OCI-LY7 (cell line): ENCODE measurements around the gene KIF7.

Experiments
- EZH2phosphoT487 ChIP-seq: fragments of 200-600 bp; sonication (generic); IDR thresholded peaks from 2 replicates; pipeline ENCODE4 v1.6.1; 2018; ENCODE audit warnings: low read depth, borderline replicate concordance, mild to moderate bottlenecking, mixed run types, antibody characterized with exemption, low read length, moderate library complexity, mixed read lengths
- TF ChIP-seq, protein P1 (sequence below): fragments of 200-600 bp; sonication (generic); conservative IDR thresholded peaks from 2 replicates; pipeline ENCODE4 v1.5.1; 2014; ENCODE audit warnings: mild to moderate bottlenecking, antibody characterized with exemption, low read length, moderate library complexity, mixed read lengths

GRCh38 chr15:89628806-89629715 lies 26.2 kb downstream of the KIF7 start:
- TF ChIP-seq, protein P1, sequence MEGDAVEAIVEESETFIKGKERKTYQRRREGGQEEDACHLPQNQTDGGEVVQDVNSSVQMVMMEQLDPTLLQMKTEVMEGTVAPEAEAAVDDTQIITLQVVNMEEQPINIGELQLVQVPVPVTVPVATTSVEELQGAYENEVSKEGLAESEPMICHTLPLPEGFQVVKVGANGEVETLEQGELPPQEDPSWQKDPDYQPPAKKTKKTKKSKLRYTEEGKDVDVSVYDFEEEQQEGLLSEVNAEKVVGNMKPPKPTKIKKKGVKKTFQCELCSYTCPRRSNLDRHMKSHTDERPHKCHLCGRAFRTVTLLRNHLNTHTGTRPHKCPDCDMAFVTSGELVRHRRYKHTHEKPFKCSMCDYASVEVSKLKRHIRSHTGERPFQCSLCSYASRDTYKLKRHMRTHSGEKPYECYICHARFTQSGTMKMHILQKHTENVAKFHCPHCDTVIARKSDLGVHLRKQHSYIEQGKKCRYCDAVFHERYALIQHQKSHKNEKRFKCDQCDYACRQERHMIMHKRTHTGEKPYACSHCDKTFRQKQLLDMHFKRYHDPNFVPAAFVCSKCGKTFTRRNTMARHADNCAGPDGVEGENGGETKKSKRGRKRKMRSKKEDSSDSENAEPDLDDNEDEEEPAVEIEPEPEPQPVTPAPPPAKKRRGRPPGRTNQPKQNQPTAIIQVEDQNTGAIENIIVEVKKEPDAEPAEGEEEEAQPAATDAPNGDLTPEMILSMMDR = no peak
- TF ChIP-seq EZH2phosphoT487 = no peak
